Esophagus muscularis mucosa (tissue), 4 donors: ENCODE results near the gene BMPR1B.

ENCODE experiments used
- EP300 ChIP-seq: sonication (generic); formaldehyde crosslinking; IDR thresholded peaks from one replicate; pipeline ENCODE4 v1.6.1; 2017; ENCODE audit warnings: antibody characterized with exemption
- POLR2A ChIP-seq: fragments of 450-650 bp; IDR thresholded peaks from one replicate; pipeline ENCODE4 v1.6.1; 2017; ENCODE audit warnings: antibody characterized with exemption, moderate library complexity, mild to moderate bottlenecking, low read depth
- POLR2AphosphoS5 ChIP-seq, 2 donors: sonication (generic); formaldehyde crosslinking; IDR thresholded peaks; one replicate each; pipeline ENCODE4 v1.6.1; 2017; ENCODE audit warnings: antibody characterized with exemption in 2 of 2
- TF ChIP-seq, protein P1 (sequence below), 3 experiments: fragments of 200-600 bp in 2 of 3; fragments of 450-650 bp in 1 of 3; sonication (generic) in 2 of 3; IDR thresholded peaks; one replicate each; pipeline ENCODE4 v1.5.1; 2017 to 2019; ENCODE audit warnings: antibody characterized with exemption in 3 of 3, mild to moderate bottlenecking in 2 of 3, moderate library complexity in 1 of 3

DNA sequence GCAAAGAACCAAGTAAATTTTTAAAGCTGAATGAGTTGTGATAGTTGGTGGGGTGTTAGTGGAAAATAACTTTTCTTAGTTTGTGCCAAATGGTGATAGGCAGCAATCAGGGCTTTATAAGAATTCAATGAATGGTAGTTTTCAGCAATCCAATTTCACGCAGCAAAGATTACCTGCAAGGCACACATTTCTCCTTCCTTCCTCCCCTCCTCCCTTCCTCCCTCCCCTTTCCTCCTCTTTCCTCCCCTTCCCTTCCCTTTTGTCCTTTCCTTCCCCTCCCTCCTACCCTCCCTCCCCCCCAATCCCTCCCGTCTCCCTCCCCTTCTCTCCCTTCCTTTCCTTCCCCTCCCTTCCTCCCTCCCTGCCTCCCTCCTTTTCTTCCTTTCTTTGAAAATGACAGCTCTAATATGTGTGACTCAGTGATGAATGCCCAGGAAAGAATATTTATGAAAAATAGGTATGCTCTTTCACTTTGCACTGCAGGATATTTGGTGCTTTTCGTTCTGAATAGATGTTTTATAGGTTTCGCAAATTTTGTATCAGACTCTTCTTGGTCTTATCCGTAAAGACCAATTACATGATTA lies 168.1 kb downstream of the BMPR1B start:
- TF ChIP-seq, protein P1, sequence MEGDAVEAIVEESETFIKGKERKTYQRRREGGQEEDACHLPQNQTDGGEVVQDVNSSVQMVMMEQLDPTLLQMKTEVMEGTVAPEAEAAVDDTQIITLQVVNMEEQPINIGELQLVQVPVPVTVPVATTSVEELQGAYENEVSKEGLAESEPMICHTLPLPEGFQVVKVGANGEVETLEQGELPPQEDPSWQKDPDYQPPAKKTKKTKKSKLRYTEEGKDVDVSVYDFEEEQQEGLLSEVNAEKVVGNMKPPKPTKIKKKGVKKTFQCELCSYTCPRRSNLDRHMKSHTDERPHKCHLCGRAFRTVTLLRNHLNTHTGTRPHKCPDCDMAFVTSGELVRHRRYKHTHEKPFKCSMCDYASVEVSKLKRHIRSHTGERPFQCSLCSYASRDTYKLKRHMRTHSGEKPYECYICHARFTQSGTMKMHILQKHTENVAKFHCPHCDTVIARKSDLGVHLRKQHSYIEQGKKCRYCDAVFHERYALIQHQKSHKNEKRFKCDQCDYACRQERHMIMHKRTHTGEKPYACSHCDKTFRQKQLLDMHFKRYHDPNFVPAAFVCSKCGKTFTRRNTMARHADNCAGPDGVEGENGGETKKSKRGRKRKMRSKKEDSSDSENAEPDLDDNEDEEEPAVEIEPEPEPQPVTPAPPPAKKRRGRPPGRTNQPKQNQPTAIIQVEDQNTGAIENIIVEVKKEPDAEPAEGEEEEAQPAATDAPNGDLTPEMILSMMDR (IDR thresholded peaks at IDR 0.05), result no peak
- TF ChIP-seq POLR2A (no peak), POLR2AphosphoS5 (IDR thresholded peaks at IDR 0.05) (no peak), EP300 (no peak)
